T-helper 2 cell treated with Interferon-gamma antibody and Interleukin-4, amounts not matched to agents 100 ng/mL and 5 ng/mL, for 36 hours (primary cell): ENCODE results near the gene RPL23. TPM values are rescaled to one million over a fixed set of nuclear protein-coding genes. Genes with fewer than 3 reads are reported as not detected.

ENCODE experiments used
- intact Hi-C: fragments of 100-400 bp; cut with micrococcal nuclease; formaldehyde crosslinking; loops from one replicate; pipeline ENCODE4 v1.15.1; 2023
- total RNA-seq: library from RNA; stranded (reverse); gene quantifications from 2 replicates; pipeline ENCODE4 v1.2.3, GENCODE V29; 2022

Gene RPL23
- total RNA-seq, 1 donor from 2014 or later = 1,220 TPM

DNA sequence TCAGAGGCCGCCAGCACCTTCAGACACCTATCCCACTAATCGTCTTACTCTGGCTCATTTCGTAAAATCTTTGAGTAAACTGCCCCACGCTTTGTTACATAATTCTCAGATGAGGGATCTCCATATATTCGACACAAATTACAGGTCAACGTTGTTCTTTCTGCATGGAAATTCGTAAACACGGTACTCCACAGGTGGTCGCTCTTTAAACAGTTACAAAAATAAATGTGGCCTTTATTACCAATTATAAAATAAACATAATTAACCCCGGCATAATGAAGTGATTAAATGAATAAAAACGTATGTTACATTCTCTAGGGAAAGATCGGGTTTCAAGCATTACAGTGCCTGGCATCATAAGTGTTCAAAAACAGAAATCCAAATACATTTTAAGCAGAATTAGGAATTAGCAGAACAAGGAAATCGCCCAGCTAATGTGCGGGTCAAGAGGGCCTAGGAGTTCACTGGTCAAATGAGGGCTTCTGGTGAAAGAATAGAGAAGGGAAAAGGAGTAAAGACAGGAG, 53.2 kb downstream of the RPL23 start:
- intact Hi-C loops = loop anchor here (1.0 kb wide), 1 partner anchor 53 kb away; the partner anchor contains the start of gene RPL23

DNA sequence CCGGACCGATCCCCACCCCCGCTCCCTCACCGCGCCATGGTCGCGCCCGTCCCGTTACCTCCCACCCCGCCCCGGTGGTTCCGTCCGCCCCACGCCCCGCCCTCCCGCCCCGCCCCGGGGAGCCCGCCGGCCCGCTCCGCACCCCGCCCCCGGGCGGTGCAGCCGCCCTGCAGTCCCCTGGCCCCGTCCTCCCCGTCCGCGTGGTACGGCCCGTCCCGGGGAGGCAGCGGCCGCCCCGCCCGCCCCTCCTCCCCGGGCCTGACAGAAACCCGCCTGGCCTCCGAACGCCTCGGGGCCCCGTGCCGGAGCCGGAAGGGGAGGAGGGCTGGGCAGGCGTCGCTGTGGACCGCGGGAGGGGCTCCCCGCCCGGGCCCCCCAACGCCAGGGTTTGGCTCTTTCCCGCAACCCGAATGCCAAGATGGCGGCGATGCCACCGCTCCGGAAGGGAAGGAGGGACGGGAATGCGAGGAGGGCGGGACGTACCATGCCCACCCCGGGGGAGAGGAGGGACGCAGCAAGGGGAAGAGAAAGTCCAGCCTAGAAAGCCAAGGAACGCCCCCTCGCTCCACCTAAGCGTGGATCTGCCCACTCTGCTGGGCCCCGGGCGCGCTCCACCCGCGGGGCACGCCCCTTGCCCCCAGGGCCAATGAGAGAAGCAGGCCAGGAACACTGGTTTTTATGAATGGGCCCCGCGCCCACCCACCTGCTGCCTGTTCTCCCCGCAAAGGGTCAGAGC, 53.9 kb downstream of the RPL23 start, which contains the start of gene PIP4K2B:
Gene PIP4K2B (minus strand): TSS at position 56 of the 736 bp plus-strand sequence. CDS start 132 bp downstream, outside the sequence.
- intact Hi-C loops = loop anchor here (1.0 kb wide), 2 partner anchors 47 to 54 kb away; partner anchors contain the start of genes PSMB3 and RPL23

DNA sequence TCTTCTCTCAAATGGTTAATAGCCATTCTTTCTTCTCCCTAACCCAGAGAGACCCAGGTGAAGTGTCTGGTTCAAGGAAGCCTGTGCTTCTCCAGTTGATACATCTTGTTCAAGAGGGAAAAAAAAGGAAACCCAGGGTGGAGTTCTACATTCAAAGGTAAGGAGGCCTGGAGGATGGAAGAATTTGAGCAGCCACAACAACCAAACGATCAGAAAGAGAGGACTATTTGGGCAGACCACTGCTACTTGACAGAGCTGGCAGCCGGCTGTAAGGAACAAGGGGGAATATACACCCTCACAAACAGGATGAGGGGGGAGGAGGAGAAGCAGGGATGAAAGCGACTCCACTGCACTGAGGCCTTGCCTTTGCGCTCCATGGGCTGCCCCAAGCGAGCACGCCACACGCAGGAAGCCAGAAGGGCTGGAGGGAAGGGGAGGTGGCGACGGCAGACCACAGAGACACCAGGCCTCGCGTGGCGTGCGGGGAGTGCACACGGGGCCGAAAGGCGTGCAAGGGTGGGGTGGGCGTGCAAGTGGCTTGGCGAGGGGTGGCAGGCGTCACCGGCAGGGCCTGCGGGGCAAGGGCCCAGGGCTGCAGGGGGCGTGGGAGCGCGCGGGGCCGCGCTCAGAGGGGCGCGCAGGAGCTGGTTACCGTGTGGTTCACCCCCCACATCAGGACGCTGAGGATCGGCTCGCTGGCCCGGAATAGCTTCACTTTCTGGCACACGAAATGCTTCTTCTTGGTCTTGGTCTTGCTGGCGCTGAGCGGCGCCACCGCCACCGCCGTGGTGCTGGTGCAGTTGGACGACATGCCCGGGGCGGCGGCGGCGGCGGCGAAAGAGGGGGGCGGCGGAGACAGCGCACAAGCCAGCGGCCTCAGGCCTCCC, 54.7 kb downstream of the RPL23 start:
- intact Hi-C loops = loop anchor here (1.0 kb wide), 2 partner anchors 26 to 47 kb away; partner anchors contain the start of genes CWC25 and PSMB3

Other genes with a start within 250 kb of the RPL23 start
- 0.14 TPM in 1 of 2 replicates, not detected in the other for gene SRCIN1, start 247.8 kb downstream of the RPL23 start, total RNA-seq
- 7.2 and 7.3 TPM in 2 replicates for gene EPOP, start 178.8 kb downstream of the RPL23 start, total RNA-seq
- 207 and 213 TPM in 2 replicates for gene MLLT6, start 148.4 kb downstream of the RPL23 start, total RNA-seq
- 47.0 and 47.5 TPM in 2 replicates for gene CISD3, start 123.4 kb downstream of the RPL23 start, total RNA-seq
- gene PCGF2, start 105.4 kb downstream of the RPL23 start, total RNA-seq = 1.7 and 2.2 TPM in 2 replicates
- 277 and 284 TPM in 2 replicates for gene PSMB3, start 101.0 kb downstream of the RPL23 start, total RNA-seq
- gene PIP4K2B, start 54.2 kb downstream of the RPL23 start, total RNA-seq = 40.6 and 41.4 TPM in 2 replicates
- 29.8 and 32.8 TPM in 2 replicates for gene CWC25, start 28.4 kb downstream of the RPL23 start, total RNA-seq
- 166 and 169 TPM in 2 replicates for gene LASP1, start 16.3 kb upstream of the RPL23 start, total RNA-seq
- not detected in 2 replicates for gene FBXO47, start 113.7 kb upstream of the RPL23 start, total RNA-seq